H54 (cell line): Measurements from ENCODE around the gene ITFG1.
A peak's percentile ranks its signal among the peaks of the same experiment; 100 is the strongest.

ENCODE experiments used
- DNase-seq: peaks from one replicate; pipeline ENCODE4 v3.0.0; 2011; ENCODE audit warnings: low spot score, mixed read lengths; ENCODE audit not compliant: insufficient read length
- FAIRE-seq: peaks from 3 replicates; lab custom pipeline; 2011; peaks lifted over from hg19 to GRCh38; lab: Jason Lieb, UNC
- POLR2A ChIP-seq: IDR thresholded peaks from 2 replicates; pipeline ENCODE4 v1.6.1; 2011; ENCODE audit warnings: low read depth, mild to moderate bottlenecking, low read length

The ITFG1 gene

GRCh38 chr16:47311738-47312505 lies 148.9 kb downstream of the ITFG1 start:
- FAIRE-seq (no peak), DNase-seq (no peak)
- no peak for TF ChIP-seq POLR2A

- DNase-seq (no peak), FAIRE-seq (no peak)
- no peak for TF ChIP-seq POLR2A
Observed at GRCh38 chr16:47310792-47311211, 150.1 kb downstream of the ITFG1 start.

GRCh38 chr16:47309581-47310312 lies 151.1 kb downstream of the ITFG1 start:
- FAIRE-seq, result no peak
- no peak for TF ChIP-seq POLR2A
- DNase-seq, result no peak

GRCh38 chr16:47308601-47309000 lies 152.3 kb downstream of the ITFG1 start:
- DNase-seq (no peak), FAIRE-seq (no peak)
- TF ChIP-seq POLR2A, result no peak

GRCh38 chr16:47304563-47304962 lies 156.3 kb downstream of the ITFG1 start:
- DNase-seq, result no peak
- no peak for FAIRE-seq
- TF ChIP-seq POLR2A, result no peak

- FAIRE-seq (no peak), DNase-seq (no peak)
- no peak for TF ChIP-seq POLR2A
Observed at GRCh38 chr16:47299587-47299986, 161.3 kb downstream of the ITFG1 start.

- DNase-seq, result no peak
- no peak for TF ChIP-seq POLR2A
- FAIRE-seq, result no peak
Observed at GRCh38 chr16:47284999-47285398, 175.9 kb downstream of the ITFG1 start.

GRCh38 chr16:47278306-47278970 lies 182.4 kb downstream of the ITFG1 start:
- DNase-seq (no peak), FAIRE-seq (no peak)
- TF ChIP-seq POLR2A, result no peak

- DNase-seq, result no peak
- TF ChIP-seq POLR2A, result no peak
- FAIRE-seq, result no peak
Observed at GRCh38 chr16:47276522-47276921, 184.3 kb downstream of the ITFG1 start.

- DNase-seq (no peak), FAIRE-seq (no peak)
- no peak for TF ChIP-seq POLR2A
Observed at GRCh38 chr16:47262938-47263337, 197.9 kb downstream of the ITFG1 start.

- TF ChIP-seq POLR2A, result no peak
- DNase-seq, result no peak
- no peak for FAIRE-seq
Observed at GRCh38 chr16:47260503-47260902, 200.4 kb downstream of the ITFG1 start.

- no peak for TF ChIP-seq POLR2A
- FAIRE-seq (peak; percentile 66), DNase-seq (peak; percentile 9)
Observed at GRCh38 chr16:47258874-47259461, 201.9 kb downstream of the ITFG1 start.

- TF ChIP-seq POLR2A, result no peak
- no peak for DNase-seq
- no peak for FAIRE-seq
Observed at GRCh38 chr16:47254756-47255155, 206.1 kb downstream of the ITFG1 start.

- no peak for TF ChIP-seq POLR2A
- no peak for DNase-seq
- FAIRE-seq, result no peak
Observed at GRCh38 chr16:47250983-47251382, 209.9 kb downstream of the ITFG1 start.
